GM23248 (cell line): Measurements from ENCODE around the gene LHB. TPM values are rescaled to one million over a fixed set of nuclear protein-coding genes. Genes with fewer than 3 reads are reported as not detected.
"Not testable (repeated sequence)": the region's sequence is repeated elsewhere in the genome, so short reads cannot be mapped to it uniquely, and the experiment has no call there.

Experiments
- DNase-seq: peaks from one replicate; pipeline ENCODE4 v3.0.0-alpha.2; 2015
- H2AFZ ChIP-seq: fragments of 200-600 bp; sonication (generic); 2 replicates; pipeline ENCODE4 v1.6.1; 2016; ENCODE audit warnings: antibody characterized with exemption
- H3F3A ChIP-seq: fragments of 200-600 bp; sonication (generic); 2 replicates; pipeline ENCODE4 v1.6.1; 2016; ENCODE audit warnings: mild to moderate bottlenecking, antibody characterized with exemption, mixed run types; ENCODE audit not compliant: insufficient read depth
- H3K27ac ChIP-seq: fragments of 200-600 bp; sonication (generic); 2 replicates; pipeline ENCODE4 v1.5.1; 2016; ENCODE audit warnings: mild to moderate bottlenecking
- H3K27me3 ChIP-seq: fragments of 200-600 bp; sonication (generic); replicated peaks from 2 replicates; pipeline ENCODE4 v1.6.1; 2016; ENCODE audit warnings: mild to moderate bottlenecking; ENCODE audit not compliant: insufficient read depth
- H3K36me3 ChIP-seq: fragments of 200-600 bp; sonication (generic); 2 replicates; pipeline ENCODE4 v1.6.1; 2016; ENCODE audit warnings: low read depth, mild to moderate bottlenecking
- H3K4me1 ChIP-seq: fragments of 200-600 bp; sonication (generic); 2 replicates; pipeline ENCODE4 v1.6.1; 2016; ENCODE audit warnings: mild to moderate bottlenecking; ENCODE audit not compliant: insufficient read depth
- H3K4me2 ChIP-seq: fragments of 200-600 bp; sonication (generic); one replicate; pipeline ENCODE4 v1.6.1; 2016; ENCODE audit warnings: mild to moderate bottlenecking; ENCODE audit not compliant: unreplicated experiment
- H3K4me3 ChIP-seq: fragments of 200-600 bp; sonication (generic); 2 replicates; pipeline ENCODE4 v1.5.1; 2016; ENCODE audit warnings: mild to moderate bottlenecking
- H3K79me2 ChIP-seq: fragments of 200-600 bp; sonication (generic); 2 replicates; pipeline ENCODE4 v1.6.1; 2016; ENCODE audit warnings: mild to moderate bottlenecking; ENCODE audit not compliant: insufficient read depth
- H3K9ac ChIP-seq: fragments of 200-600 bp; sonication (generic); 2 replicates; pipeline ENCODE4 v1.6.1; 2016; ENCODE audit warnings: mild to moderate bottlenecking
- H3K9me2 ChIP-seq: fragments of 200-600 bp; sonication (generic); 2 replicates; pipeline ENCODE4 v1.6.1; 2016; ENCODE audit warnings: mixed run types, mild to moderate bottlenecking, moderate library complexity; ENCODE audit not compliant: insufficient read depth
- H3K9me3 ChIP-seq: fragments of 200-600 bp; sonication (generic); one replicate; pipeline ENCODE4 v1.6.1; 2017; ENCODE audit warnings: low read depth
- H4K20me1 ChIP-seq: fragments of 200-600 bp; sonication (generic); 2 replicates; pipeline ENCODE4 v1.6.0; 2016; ENCODE audit not compliant: insufficient read depth
- EZH2 ChIP-seq: fragments of 200-600 bp; sonication (generic); IDR thresholded peaks from 2 replicates; pipeline ENCODE4 v1.6.1; 2018; ENCODE audit warnings: antibody characterized with exemption, mild to moderate bottlenecking; ENCODE audit not compliant: insufficient read depth, poor library complexity, severe bottlenecking
- EZH2phosphoT487 ChIP-seq: fragments of 200-600 bp; sonication (generic); IDR thresholded peaks from 2 replicates; pipeline ENCODE4 v1.6.1; 2018; ENCODE audit warnings: antibody characterized with exemption, moderate library complexity, mild to moderate bottlenecking, low read depth; ENCODE audit not compliant: insufficient read depth
- WGBS, 2 experiments: methylation state at CpG; one replicate each; pipeline ENCODE4 v1.1.6; 2015 to 2017; ENCODE audit warnings: low lambda C conversion rate in 2 of 2, low coverage in 1 of 2; ENCODE audit errors: missing lambda C conversion rate in 2 of 2; 5-methylcytosine and 5-hydroxymethylcytosine counted together
- in situ Hi-C: fragments of 300-500 bp; cut with MboI; formaldehyde crosslinking; loops from 2 replicates; pipeline ENCODE4 v1.15.0; 2020
- polyA plus RNA-seq: library from polyadenylated mRNA; unstranded; fragments of >200 nt; fragmentation: Nextera tagmentation; extraction: Ambion mirVana; gene quantifications from 2 replicates; pipeline ENCODE4 v1.2.1, GENCODE V29; 2016
- total RNA-seq: library from RNA; depleted of rRNA; stranded (reverse); fragments of >200 nt; shearing (Covaris generic); gene quantifications from 2 replicates; pipeline ENCODE4 v1.2.3, GENCODE V29; 2014

LHB gene
- total and polyA plus RNA-seq, 2 experiments from 2014 or later, result 0.54 TPM; not detected in 1

DNA sequence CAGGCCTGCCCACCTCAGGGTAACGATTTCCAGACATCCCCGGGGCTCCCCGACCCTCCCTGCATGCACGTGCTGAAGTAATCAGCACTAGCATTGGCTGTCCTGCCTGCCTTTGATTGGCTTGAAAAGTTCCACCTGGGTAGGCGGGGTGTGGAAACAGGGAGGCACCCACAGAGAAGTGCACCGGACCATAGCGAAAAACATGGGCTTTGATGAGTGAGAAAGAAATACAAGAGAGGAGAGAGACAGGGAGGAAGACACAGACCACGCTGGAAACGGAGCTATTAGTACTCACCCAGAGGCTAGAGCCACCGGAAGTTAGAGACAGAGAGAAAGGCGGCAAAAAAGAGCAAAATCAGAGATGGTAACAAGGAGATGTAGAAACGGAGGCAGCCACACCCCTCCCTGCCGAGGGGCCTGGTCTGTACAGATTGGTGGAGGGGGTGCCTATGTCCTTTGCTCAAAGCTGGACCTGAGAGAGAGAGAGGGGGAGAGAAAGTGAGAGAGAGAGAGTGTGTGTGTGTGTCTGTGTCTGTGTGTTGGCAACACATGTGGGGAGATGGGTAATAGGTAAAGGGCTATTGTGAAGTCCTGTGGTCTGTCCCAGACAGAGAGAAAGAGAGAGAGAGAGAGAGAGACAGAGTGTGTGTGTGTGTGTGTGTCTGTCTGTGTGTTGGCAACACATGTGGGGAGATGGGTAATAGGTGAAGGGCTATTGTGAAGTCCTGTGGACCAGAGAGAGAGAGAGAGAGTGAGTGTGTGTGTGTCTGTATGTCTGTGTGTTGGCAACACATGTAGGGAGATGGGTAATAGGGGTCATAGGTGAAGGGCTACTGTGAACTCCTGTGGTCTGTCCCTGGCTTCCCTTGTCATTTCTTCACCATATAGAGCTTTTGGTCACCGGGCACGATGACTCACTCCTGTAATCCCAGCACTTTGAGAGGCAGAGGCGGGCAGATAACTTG lies 4.3 kb upstream of the LHB start:
- H3K36me3 ChIP-seq, result no peaks in the 10 kb centered on the region
- H4K20me1 ChIP-seq, result no peaks in the 10 kb centered on the region
- TF ChIP-seq EZH2phosphoT487 (no peak), EZH2 (no peak)
- H3K4me2 ChIP-seq, result no peak overlapping the region
- peaks cover 9% of the 10 kb centered on the region for H3K4me1 ChIP-seq
- no peaks in the 10 kb centered on the region for H3K9me3 ChIP-seq
- DNase-seq, result peak; percentile 42
- H3K27me3 ChIP-seq, result no peaks in the 10 kb centered on the region
- H3K9ac ChIP-seq, result no peak overlapping the region
- no peaks in the 10 kb centered on the region for H3K9me2 ChIP-seq
- 50 to 51% methylated on average over 16 of the region's 16 CpGs for WGBS, 2 experiments
- in situ Hi-C loops, result no loop called here
- no peak overlapping the region for H3K27ac ChIP-seq
- H3F3A ChIP-seq, result no peaks in the 10 kb centered on the region
- no peaks in the 10 kb centered on the region for H3K79me2 ChIP-seq
- no peak overlapping the region for H2AFZ ChIP-seq
- no peak overlapping the region for H3K4me3 ChIP-seq

DNA sequence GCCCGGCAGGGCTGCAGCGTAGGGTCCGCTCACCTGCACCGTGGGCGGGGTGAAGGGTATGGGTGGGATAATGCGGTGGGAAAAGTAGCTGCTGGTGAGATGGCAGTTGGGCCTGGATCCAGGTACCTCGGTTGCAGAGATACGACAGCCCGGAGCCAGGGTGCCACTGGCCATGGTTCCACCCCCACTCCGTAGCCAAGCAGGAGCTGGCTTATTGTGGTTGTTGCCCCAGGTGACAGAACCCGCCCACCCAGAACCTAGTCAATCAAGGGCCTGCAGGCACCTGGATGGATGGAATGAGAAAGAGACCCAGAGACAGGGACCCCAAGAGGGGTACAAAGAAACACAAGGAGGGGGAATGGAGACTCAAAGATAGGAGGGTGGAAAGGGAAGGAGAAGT lies 3.5 kb upstream of the LHB start:
- TF ChIP-seq EZH2phosphoT487 (no peak), EZH2 (no peak)
- in situ Hi-C loops, result no loop called here
- 51 to 60% methylated on average over 11 of the region's 11 CpGs for WGBS, 2 experiments

DNA sequence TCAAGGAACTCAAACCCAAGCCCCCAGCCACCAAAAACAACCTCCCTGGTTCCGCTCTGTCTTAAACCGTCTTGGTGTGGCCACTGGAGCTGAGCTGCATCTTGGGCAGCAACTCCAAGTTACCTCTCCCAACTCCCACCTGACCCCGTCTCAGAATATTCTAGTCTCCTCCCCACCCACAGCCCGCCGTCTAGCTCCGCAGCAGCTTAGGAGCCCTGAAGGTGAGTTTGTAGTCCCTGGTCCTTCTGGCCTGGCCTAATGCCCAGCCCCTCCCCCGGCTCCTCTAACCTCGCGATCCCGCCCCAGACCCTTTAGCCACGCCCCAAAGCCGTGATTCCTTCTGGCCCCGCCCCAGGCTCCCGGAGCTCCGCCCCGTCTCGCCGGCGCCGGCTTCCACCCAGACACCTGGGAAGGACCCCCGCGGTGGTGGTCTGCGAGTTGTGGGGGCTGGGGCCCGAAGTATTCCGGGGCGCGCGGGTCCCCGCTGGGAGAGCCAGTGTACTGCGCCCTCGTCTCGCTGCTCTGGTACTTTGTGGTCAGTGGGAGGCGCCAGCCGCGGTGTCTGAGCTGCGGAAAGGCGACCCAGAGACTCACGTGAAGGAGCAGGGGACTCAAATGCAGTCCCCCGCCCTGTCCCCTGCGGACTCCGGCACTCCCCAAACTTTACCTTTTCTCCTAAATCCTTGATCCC lies 2.5 kb upstream of the LHB start:
- H3K4me2 ChIP-seq, result peak overlapping the region; percentile 87
- H3K9me3 ChIP-seq, result no peaks in the 10 kb centered on the region
- no peaks in the 10 kb centered on the region for H3K36me3 ChIP-seq
- no peaks in the 10 kb centered on the region for H3K9me2 ChIP-seq
- H3K27ac ChIP-seq, result no peak overlapping the region
- H3F3A ChIP-seq, result no peaks in the 10 kb centered on the region
- peak overlapping the region; percentile 75 for H3K4me3 ChIP-seq
- no peaks in the 10 kb centered on the region for H4K20me1 ChIP-seq
- DNase-seq, result peak; percentile 77
- H3K4me1 ChIP-seq, result peaks cover 9% of the 10 kb centered on the region
- 3 to 4% methylated on average over 31 to 41 of the region's 41 CpGs for WGBS, 2 experiments
- in situ Hi-C loops, result no loop called here
- peak overlapping the region; percentile 19; the same call in 1 of the 2 replicates for H3K9ac ChIP-seq
- H3K27me3 ChIP-seq, result no peaks in the 10 kb centered on the region
- peak overlapping the region; percentile 71 for H2AFZ ChIP-seq
- no peaks in the 10 kb centered on the region for H3K79me2 ChIP-seq
- TF ChIP-seq EZH2 (no peak), EZH2phosphoT487 (no peak)

More for the DNA sequence above, 3.5 kb upstream of the LHB start:
- Histone ChIP-seq H3K9me3 (no peaks in the 10 kb centered on the region), H4K20me1 (no peaks in the 10 kb centered on the region), H3K27ac (no peak overlapping the region), H3K4me3 (no peak overlapping the region), H3K4me1 (peaks cover 9% of the 10 kb centered on the region), H3K79me2 (no peaks in the 10 kb centered on the region), H3K4me2 (no peak overlapping the region), H3K36me3 (no peaks in the 10 kb centered on the region), H3K27me3 (no peaks in the 10 kb centered on the region), H3K9ac (no peak overlapping the region), H3F3A (no peaks in the 10 kb centered on the region), H2AFZ (no peak overlapping the region), H3K9me2 (no peaks in the 10 kb centered on the region)
- DNase-seq, result no peak

DNA sequence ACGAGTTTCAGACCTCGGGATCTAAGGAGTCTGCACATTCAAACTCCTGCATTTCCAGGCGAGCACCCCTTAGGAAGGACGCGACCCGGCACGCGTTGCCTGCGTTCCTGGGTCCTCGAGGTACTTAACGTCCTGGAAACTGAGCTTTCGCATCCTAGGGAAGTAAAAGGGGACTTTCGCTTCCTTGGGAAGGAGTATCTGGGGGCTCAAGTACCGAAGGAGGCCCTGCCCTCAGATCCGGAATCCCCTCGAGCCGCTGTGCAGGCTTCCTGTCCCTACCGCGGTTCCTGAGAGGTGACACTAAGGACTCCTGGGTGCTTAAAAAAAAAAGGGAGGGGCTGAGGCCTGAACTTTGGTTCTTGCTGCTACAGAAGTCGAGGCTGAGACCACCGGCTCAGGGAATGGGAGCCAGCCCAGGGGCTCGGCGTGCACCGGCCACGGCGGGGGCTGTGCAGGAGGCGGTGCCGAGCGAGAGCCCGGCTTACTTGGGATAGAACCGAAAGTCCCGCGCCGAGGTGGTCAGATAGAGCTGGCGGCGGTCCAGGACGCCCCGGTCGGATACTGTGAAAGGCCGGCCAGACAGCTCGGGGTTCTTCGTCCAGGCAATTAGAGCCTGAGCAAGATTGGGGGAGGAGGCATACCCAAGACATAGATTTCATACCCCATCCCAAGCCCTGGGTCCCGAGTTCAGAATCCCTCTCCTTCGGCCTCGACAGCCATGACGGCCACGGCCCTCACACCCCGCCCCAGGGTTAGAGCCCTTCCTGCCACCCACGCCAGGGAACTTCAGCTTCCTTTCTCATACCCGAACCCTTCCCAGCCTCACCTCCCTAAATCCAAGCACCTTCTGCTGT lies 1.7 kb upstream of the LHB start:
- H3K27ac ChIP-seq, H3K9me3 ChIP-seq, H3K36me3 ChIP-seq, H3K4me1 ChIP-seq, H3K9me2 ChIP-seq, H3K79me2 ChIP-seq, in situ Hi-C loops, H3F3A ChIP-seq, H3K27me3 ChIP-seq, H4K20me1 ChIP-seq: not testable (repeated sequence)
- Histone ChIP-seq H3K4me3 (peak overlapping the region; percentile 75), H3K9ac (peak overlapping the region; percentile 28), H3K4me2 (peak overlapping the region; percentile 87), H2AFZ (peak overlapping the region; percentile 71)
- WGBS, 2 experiments, result 16 to 17% methylated on average over 39 to 50 of the region's 50 CpGs
- peak; percentile 19 for DNase-seq
